Adrenal gland (tissue), 12 donors: ENCODE data around the gene COQ10A. TPM values are rescaled to one million over a fixed set of nuclear protein-coding genes. Genes with fewer than 3 reads are reported as not detected.

ENCODE experiments used
- DNase-seq, 7 donors: peaks; one replicate each; pipeline ENCODE4 v3.0.0-alpha.2; 2019 to 2020
- H3K27ac ChIP-seq, 5 donors: fragments of 200-600 bp; sonication (generic) in 4 of 5; 1 replicate in 3 of 5; 2 replicates in 2 of 5; pipeline versions ENCODE4 v1.5.1 to v1.8.0; 2016 to 2020; ENCODE audit warnings: mild to moderate bottlenecking in 1 of 5
- H3K27me3 ChIP-seq: fragments of 200-600 bp; 2 replicates; pipeline ENCODE4 v1.8.0; 2021
- H3K36me3 ChIP-seq, 2 donors: fragments of 200-600 bp; replicated peaks in 1 of 2; 1 replicate in 1 of 2; 2 replicates in 1 of 2; pipeline versions ENCODE4 v1.5.1 to v1.8.0; 2018 to 2022
- H3K4me1 ChIP-seq, 2 donors: fragments of 200-600 bp; replicated peaks in 1 of 2; 1 replicate in 1 of 2; 2 replicates in 1 of 2; pipeline versions ENCODE4 v1.5.1 to v1.8.0; 2018 to 2021
- H3K4me3 ChIP-seq, 4 donors: fragments of 200-600 bp; sonication (generic) in 3 of 4; one replicate each; pipeline ENCODE4 v1.5.1; 2016 to 2018
- H3K9me3 ChIP-seq, 3 donors: fragments of 200-600 bp; sonication (generic) in 1 of 3; replicated peaks in 1 of 3; 1 replicate in 2 of 3; 2 replicates in 1 of 3; pipeline versions ENCODE4 v1.5.1 to v1.8.0; 2016 to 2021
- CTCF ChIP-seq, 6 experiments: fragments of 450-650 bp in 4 of 6; fragments of 200-600 bp in 2 of 6; sonication (generic) in 1 of 6; IDR thresholded peaks; 1 replicate in 5 of 6; 2 replicates in 1 of 6; pipeline versions ENCODE4 v1.5.1 to v1.8.0; 2016 to 2021; ENCODE audit warnings: antibody characterized with exemption in 6 of 6, mild to moderate bottlenecking in 2 of 6, moderate library complexity in 1 of 6
- POLR2A ChIP-seq, 2 donors: fragments of 450-650 bp; IDR thresholded peaks; one replicate each; pipeline ENCODE4 v1.6.1; 2017; ENCODE audit warnings: antibody characterized with exemption in 2 of 2, mild to moderate bottlenecking in 2 of 2, moderate library complexity in 1 of 2
- WGBS, 4 donors: extraction: QIAGEN DNeasy Blood & Tissue Kit in 2 of 4; methylation state at CpG; one replicate each; pipeline versions ENCODE4 v1.1.5 to v1.1.7; 2013 to 2017; 5-methylcytosine and 5-hydroxymethylcytosine counted together
- intact Hi-C, 2 donors: fragments of 100-400 bp; cut with DNase I; formaldehyde crosslinking; loops; one replicate each; pipeline versions ENCODE4 v1.14.1 to v1.15.0; 2022 to 2023
- polyA plus RNA-seq, 3 donors: library from polyadenylated mRNA; stranded (reverse); fragments of 200-250 nt in 2 of 3; fragments of 350-450 nt in 1 of 3; fragmentation: Illumina TruSeq in 1 of 3; extraction: RNeasy Lipid Tissue Mini Kit (QIAGEN cat#74804) in 1 of 3; gene quantifications; one replicate each; pipeline ENCODE4 v1.2.3, GENCODE V29; 2013 to 2014
- total RNA-seq, 9 donors: library from RNA; depleted of rRNA in 4 of 9; stranded (reverse); fragments of >200 nt in 4 of 9; fragments of 120-200 nt in 1 of 9; fragmentation: NEBNext Ultra II Directional in 1 of 9; extraction: Animal tissue kit (Norgen Biotek cat#: 25700) in 1 of 9; gene quantifications; one replicate each; pipeline versions ENCODE4 v1.1.0 to v1.2.4, GENCODE V29; 2013 to 2023
- donor health status: healthy with polysubstance abuse.
- donor health status: Bipolar disorder and iron deficiency.
- donor health status: DM: yes; HTN: yes; CAD: no.
- donor health status: DM: no; HTN: no; CAD: no.
- donor health status: DM: no; HTN: no; CAD: no.
- donor health status: DM: yes; HTN: yes; CAD: no.

The COQ10A gene
- total and polyA plus RNA-seq, 12 donors = 24.2 to 65.1 (median 35.1) TPM

DNA sequence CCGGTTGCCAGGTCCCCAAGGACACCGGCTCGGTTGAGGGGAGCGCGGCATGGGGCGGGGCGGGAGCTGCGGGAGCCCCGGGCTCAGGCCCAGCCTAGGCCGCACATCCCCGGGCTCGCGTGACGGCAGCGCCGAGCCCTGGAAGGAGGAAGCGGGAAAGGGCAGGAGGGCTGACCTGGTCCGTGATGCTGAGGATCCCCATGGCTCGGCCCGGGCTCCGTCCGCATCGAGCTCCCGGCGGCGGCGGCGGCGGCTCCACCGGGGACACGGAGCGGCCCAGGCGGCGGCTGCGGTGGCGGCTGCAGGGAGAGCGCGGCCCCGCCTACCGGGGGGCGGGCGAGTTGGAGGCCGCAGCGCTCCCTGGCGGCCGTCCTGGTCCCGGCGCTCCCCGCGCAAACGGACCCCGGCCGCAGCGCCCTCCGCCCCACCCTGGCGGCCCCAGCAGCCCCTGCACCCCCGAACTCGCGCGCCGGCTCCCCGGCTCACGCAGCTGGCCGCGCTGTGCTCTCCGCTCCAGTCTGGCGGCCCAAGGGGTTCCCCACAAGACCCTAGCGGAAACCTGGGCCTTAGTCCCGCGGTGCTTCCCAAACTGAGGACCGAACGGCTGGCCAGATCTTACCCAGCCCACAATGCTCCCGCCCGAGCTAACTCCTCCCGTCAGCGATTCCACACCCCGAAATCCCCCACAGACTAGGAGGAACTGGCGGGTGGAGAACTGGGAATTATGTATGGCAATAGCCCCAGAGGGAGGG is 8.5 kb upstream of the COQ10A start, which contains the start of gene ANKRD52:
Gene ANKRD52, minus strand, starts transcription at position 317 of the 752 bp plus-strand sequence. Its CDS starts 115 bp downstream, at position 202.
- intact Hi-C loops = loop anchor here in 1 of 2 donors (5.0 kb wide), 1 partner anchor 36 kb away; the partner anchor contains the start of genes NABP2 and RNF41
- Histone ChIP-seq H3K27ac (peak within 1 kb of the TSS; percentile 64 to 95 (median 91)), H3K4me3 (peak within 1 kb of the TSS; percentile 3 to 90 (median 74)), H3K9me3 (no peaks in the 10 kb centered on the region), H3K36me3 (peaks cover 0 to 33% of the 10 kb centered on the region in 2 donors), H3K4me1 (peaks cover 19 to 30% of the 10 kb centered on the region in 2 donors), H3K27me3 (no peaks in the 10 kb centered on the region)
- DNase-seq = peak; percentile 70 to 82 (median 74)
- TF ChIP-seq CTCF (IDR thresholded peaks at IDR 0.05) = peak in 5 of 6 experiments; percentile 34 to 92 (median 86)
- peak in 1 of 2 donors; percentile 16 for TF ChIP-seq POLR2A (IDR thresholded peaks at IDR 0.05)
- WGBS, 4 donors = 0 to 1% (median 0%) methylated on average over 6 to 76 of the region's 78 CpGs

- no peaks in the 10 kb centered on the region for H3K27me3 ChIP-seq
- no peaks in the 10 kb centered on the region for H3K9me3 ChIP-seq
- TF ChIP-seq CTCF (IDR thresholded peaks at IDR 0.05) (no peak), POLR2A (IDR thresholded peaks at IDR 0.05) (no peak)
- H3K4me3 ChIP-seq = peak overlapping the region in 2 of 4 donors; percentile 89 to 90
- intact Hi-C loops = loop anchor here in 1 of 2 donors (5.0 kb wide), 1 partner anchor 37 kb away; the partner anchor contains the start of genes NABP2 and RNF41
- DNase-seq = peak in 1 of 7 donors; percentile 23
- peaks cover 0 to 27% of the 10 kb centered on the region in 2 donors for H3K36me3 ChIP-seq
- 6 to 12% (median 8%) methylated on average over 9 of the region's 9 CpGs for WGBS, 4 donors
- H3K4me1 ChIP-seq = peaks cover 19 to 30% of the 10 kb centered on the region in 2 donors
- H3K27ac ChIP-seq = peak overlapping the region; percentile 64 to 95 (median 91)
These were observed 7.9 kb upstream of the COQ10A start for GRCh38 chr12:56258820-56259183.

- Histone ChIP-seq H3K4me1 (peaks cover 19 to 30% of the 10 kb centered on the region in 2 donors), H3K9me3 (no peaks in the 10 kb centered on the region), H3K36me3 (peaks cover 0 to 12% of the 10 kb centered on the region in 2 donors), H3K27me3 (no peaks in the 10 kb centered on the region), H3K27ac (no peak overlapping the region), H3K4me3 (no peak overlapping the region)
- TF ChIP-seq POLR2A (IDR thresholded peaks at IDR 0.05) (no peak), CTCF (IDR thresholded peaks at IDR 0.05) (no peak)
- whole genome bisulfite sequencing, 4 donors = 93 to 96% (median 94%) methylated on average over 8 of the region's 8 CpGs
- intact Hi-C loops = no loop called here
- peak in 1 of 7 donors; percentile 4 for DNase-seq
These were observed 6.4 kb upstream of the COQ10A start for GRCh38 chr12:56260380-56260779.

DNA sequence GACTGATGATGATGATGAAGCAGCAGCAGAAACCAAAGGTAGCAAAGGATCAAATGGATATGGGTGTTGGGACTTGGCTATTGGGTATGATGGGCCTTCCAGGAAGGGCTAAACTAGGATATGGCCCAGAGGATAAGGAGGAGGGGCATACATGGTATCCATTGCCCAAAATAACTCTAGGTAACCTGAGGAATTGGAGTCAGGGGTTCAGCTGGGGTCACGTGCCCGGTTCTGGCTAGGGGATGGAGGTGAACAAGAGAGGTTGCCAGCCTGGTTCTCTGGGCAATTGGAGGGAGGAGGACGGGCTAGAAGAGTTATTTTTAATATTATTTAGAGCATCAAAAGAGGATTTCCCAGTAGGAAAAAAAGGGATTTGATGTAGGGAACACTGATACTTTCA is 5.8 kb upstream of the COQ10A start:
- 82 to 97% (median 90%) methylated on average over 3 of the region's 3 CpGs for WGBS, 4 donors
- intact Hi-C loops = no loop called here
- Histone ChIP-seq H3K4me3 (no peak overlapping the region), H3K27ac (no peak overlapping the region), H3K9me3 (no peaks in the 10 kb centered on the region), H3K27me3 (no peaks in the 10 kb centered on the region), H3K4me1 (peaks cover 17 to 25% of the 10 kb centered on the region in 2 donors), H3K36me3 (peaks cover 0 to 6% of the 10 kb centered on the region in 2 donors)
- no peak for DNase-seq
- TF ChIP-seq CTCF (IDR thresholded peaks at IDR 0.05) (no peak), POLR2A (IDR thresholded peaks at IDR 0.05) (no peak)
